Astrocyte (in vitro differentiated cells and primary cell): ENCODE measurements around the gene CLEC16A. TPM values are rescaled to one million over a fixed set of nuclear protein-coding genes. Genes with fewer than 3 reads are reported as not detected.

Experiments used
- DNase-seq: peaks from one replicate; pipeline ENCODE4 v3.0.0-alpha.2; 2010; ENCODE audit warnings: low read depth
- FAIRE-seq: peaks from 2 replicates; lab custom pipeline; 2011; peaks lifted over from hg19 to GRCh38; lab: Jason Lieb, UNC
- H2AFZ ChIP-seq: 2 replicates; pipeline ENCODE4 v1.6.0; 2012; ENCODE audit warnings: low read depth, low read length, inconsistent platforms
- H3K27ac ChIP-seq: 2 replicates; pipeline ENCODE4 v1.5.1; 2011; ENCODE audit warnings: low read depth, low read length, inconsistent platforms
- H3K27me3 ChIP-seq: 2 replicates; pipeline ENCODE4 v1.6.0; 2011; ENCODE audit warnings: low read length, inconsistent platforms; ENCODE audit not compliant: insufficient read depth
- H3K36me3 ChIP-seq: 2 replicates; pipeline ENCODE4 v1.5.1; 2011; ENCODE audit warnings: low read length, inconsistent platforms; ENCODE audit not compliant: insufficient read depth
- H3K4me1 ChIP-seq: 2 replicates; pipeline ENCODE4 v1.5.1; 2011; ENCODE audit warnings: low read length, inconsistent platforms; ENCODE audit not compliant: insufficient read depth
- H3K4me2 ChIP-seq: 2 replicates; pipeline ENCODE4 v1.6.0; 2012; ENCODE audit warnings: low read length, inconsistent platforms
- H3K4me3 ChIP-seq: 2 replicates; pipeline ENCODE4 v1.5.1; 2011; ENCODE audit warnings: low read depth, mild to moderate bottlenecking, low read length, inconsistent platforms; ENCODE audit not compliant: insufficient read depth
- H3K79me2 ChIP-seq: 2 replicates; pipeline ENCODE4 v1.6.0; 2012; ENCODE audit warnings: mild to moderate bottlenecking, low read length, inconsistent platforms; ENCODE audit not compliant: insufficient read depth
- H3K9ac ChIP-seq: 2 replicates; pipeline ENCODE4 v1.6.0; 2012; ENCODE audit warnings: mild to moderate bottlenecking, low read length, inconsistent platforms
- H3K9me3 ChIP-seq: 2 replicates; pipeline ENCODE4 v1.5.1; 2012; ENCODE audit warnings: low read depth, mild to moderate bottlenecking, low read length, inconsistent platforms; ENCODE audit not compliant: insufficient read depth
- H4K20me1 ChIP-seq: 2 replicates; pipeline ENCODE4 v1.6.0; 2012; ENCODE audit warnings: low read length, inconsistent platforms; ENCODE audit not compliant: insufficient read depth
- H3K27ac Mint-ChIP-seq: one replicate; pipeline ENCODE4 v1.8.0; 2021; ENCODE audit warnings: mild to moderate bottlenecking, mixed read lengths; ENCODE audit not compliant: unreplicated experiment
- H3K27me3 Mint-ChIP-seq: one replicate; pipeline ENCODE4 v1.8.0; 2021; ENCODE audit warnings: low read depth, mixed read lengths; ENCODE audit not compliant: unreplicated experiment
- H3K36me3 Mint-ChIP-seq: one replicate; pipeline ENCODE4 v1.8.0; 2021; ENCODE audit warnings: low read depth, mixed read lengths; ENCODE audit not compliant: unreplicated experiment
- H3K4me1 Mint-ChIP-seq: one replicate; pipeline ENCODE4 v1.8.0; 2021; ENCODE audit warnings: low read depth, mixed read lengths; ENCODE audit not compliant: unreplicated experiment
- H3K4me3 Mint-ChIP-seq: one replicate; pipeline ENCODE4 v1.8.0; 2021; ENCODE audit warnings: mild to moderate bottlenecking, moderate library complexity, mixed read lengths; ENCODE audit not compliant: unreplicated experiment
- H3K9me3 Mint-ChIP-seq: one replicate; pipeline ENCODE4 v1.8.0; 2021; ENCODE audit warnings: mild to moderate bottlenecking, mixed read lengths; ENCODE audit not compliant: unreplicated experiment
- EZH2 ChIP-seq: IDR thresholded peaks from 2 replicates; pipeline ENCODE4 v1.6.1; 2012; ENCODE audit warnings: mild to moderate bottlenecking, low read length, inconsistent platforms; ENCODE audit not compliant: insufficient read depth
- total RNA-seq: library from RNA; stranded (reverse); gene quantifications from 2 replicates; pipeline ENCODE4 v1.2.1, GENCODE V29; 2021
- TF ChIP-seq, protein P1 (sequence below): IDR thresholded peaks from 2 replicates; pipeline ENCODE4 v1.5.1; 2011; ENCODE audit warnings: low read depth, mild to moderate bottlenecking, inconsistent platforms, low read length, moderate library complexity; ENCODE audit not compliant: insufficient read depth

The CLEC16A gene
- total RNA-seq, 1 donor from 2014 or later, result 31.7 TPM

DNA sequence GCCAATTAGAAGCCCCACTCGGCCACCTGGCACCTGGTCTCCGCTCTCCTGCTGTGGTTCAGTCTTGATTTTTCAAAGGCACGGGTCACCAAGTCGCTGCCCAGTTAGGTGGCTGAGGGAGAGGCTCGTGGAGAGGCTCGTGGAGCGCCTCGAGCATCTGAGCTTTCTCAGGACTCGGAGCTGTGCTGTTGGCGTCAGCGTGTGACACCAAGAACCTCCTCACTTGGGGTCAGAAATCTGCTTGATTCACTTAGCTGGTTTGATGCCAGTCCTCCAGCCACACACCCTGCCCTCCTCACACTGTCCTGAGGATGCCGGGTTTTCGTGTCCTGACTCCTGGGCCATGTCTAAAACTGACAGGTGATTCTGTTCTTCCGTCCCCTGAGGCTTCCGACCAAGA lies 229.1 kb downstream of the CLEC16A start:
- no peaks in the 10 kb centered on the region for H3K9me3 ChIP-seq

DNA sequence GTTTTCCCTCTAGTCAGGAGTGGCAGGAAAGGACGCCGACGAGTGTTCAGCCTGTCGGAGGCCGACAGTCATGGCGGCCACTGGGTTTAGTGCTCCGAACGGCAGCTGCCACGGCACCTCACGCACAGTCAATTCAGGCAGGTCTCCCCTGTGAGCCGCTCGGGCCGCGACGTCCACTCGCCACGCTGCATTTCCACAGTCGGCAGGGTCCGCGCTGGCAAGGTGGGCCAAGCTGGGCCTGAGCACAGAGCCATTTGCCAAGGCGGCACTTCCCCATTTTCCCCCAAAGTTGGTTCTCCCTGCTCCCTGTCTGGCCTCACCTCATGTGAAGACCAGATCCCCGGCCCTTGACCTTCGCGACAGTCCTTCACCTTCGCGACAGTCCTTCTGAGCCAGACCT lies 229.8 kb downstream of the CLEC16A start:
- peaks cover 6% of the 10 kb centered on the region for H3K27me3 Mint-ChIP-seq
- DNase-seq (no peak), FAIRE-seq (no peak)
- no peaks in the 10 kb centered on the region for H4K20me1 ChIP-seq
- H3K9ac ChIP-seq, result no peak overlapping the region
- H2AFZ ChIP-seq, result no peak overlapping the region
- H3K4me3 Mint-ChIP-seq, result no peak overlapping the region
- H3K36me3 Mint-ChIP-seq, result peaks cover 27% of the 10 kb centered on the region
- no peak for TF ChIP-seq EZH2
- TF ChIP-seq, protein P1, sequence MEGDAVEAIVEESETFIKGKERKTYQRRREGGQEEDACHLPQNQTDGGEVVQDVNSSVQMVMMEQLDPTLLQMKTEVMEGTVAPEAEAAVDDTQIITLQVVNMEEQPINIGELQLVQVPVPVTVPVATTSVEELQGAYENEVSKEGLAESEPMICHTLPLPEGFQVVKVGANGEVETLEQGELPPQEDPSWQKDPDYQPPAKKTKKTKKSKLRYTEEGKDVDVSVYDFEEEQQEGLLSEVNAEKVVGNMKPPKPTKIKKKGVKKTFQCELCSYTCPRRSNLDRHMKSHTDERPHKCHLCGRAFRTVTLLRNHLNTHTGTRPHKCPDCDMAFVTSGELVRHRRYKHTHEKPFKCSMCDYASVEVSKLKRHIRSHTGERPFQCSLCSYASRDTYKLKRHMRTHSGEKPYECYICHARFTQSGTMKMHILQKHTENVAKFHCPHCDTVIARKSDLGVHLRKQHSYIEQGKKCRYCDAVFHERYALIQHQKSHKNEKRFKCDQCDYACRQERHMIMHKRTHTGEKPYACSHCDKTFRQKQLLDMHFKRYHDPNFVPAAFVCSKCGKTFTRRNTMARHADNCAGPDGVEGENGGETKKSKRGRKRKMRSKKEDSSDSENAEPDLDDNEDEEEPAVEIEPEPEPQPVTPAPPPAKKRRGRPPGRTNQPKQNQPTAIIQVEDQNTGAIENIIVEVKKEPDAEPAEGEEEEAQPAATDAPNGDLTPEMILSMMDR, result no peak
- H3K9me3 ChIP-seq, result no peaks in the 10 kb centered on the region
- no peak overlapping the region for H3K4me2 ChIP-seq
- no peaks in the 10 kb centered on the region for H3K9me3 Mint-ChIP-seq
- H3K4me1 Mint-ChIP-seq, result no peaks in the 10 kb centered on the region
- H3K27ac ChIP-seq, result no peak overlapping the region
- H3K27ac Mint-ChIP-seq, result no peak overlapping the region
- no peaks in the 10 kb centered on the region for H3K27me3 ChIP-seq
- no peaks in the 10 kb centered on the region for H3K79me2 ChIP-seq
- no peak overlapping the region for H3K4me3 ChIP-seq
- no peaks in the 10 kb centered on the region for H3K36me3 ChIP-seq
- H3K4me1 ChIP-seq, result no peaks in the 10 kb centered on the region

More for the DNA sequence above, 229.1 kb downstream of the CLEC16A start:
- FAIRE-seq (no peak), DNase-seq (no peak)
- Histone ChIP-seq H4K20me1 (no peaks in the 10 kb centered on the region), H3K79me2 (no peaks in the 10 kb centered on the region), H3K36me3 (peaks cover under 1% of the 10 kb centered on the region), H3K4me3 (no peak overlapping the region), H3K27me3 (no peaks in the 10 kb centered on the region), H2AFZ (no peak overlapping the region), H3K4me1 (no peaks in the 10 kb centered on the region), H3K9ac (no peak overlapping the region), H3K4me2 (no peak overlapping the region), H3K27ac (no peak overlapping the region)
- Mint-ChIP-seq H3K27ac (no peak overlapping the region), H3K27me3 (peaks cover 6% of the 10 kb centered on the region), H3K4me3 (no peak overlapping the region), H3K4me1 (peaks cover 3% of the 10 kb centered on the region), H3K9me3 (no peaks in the 10 kb centered on the region), H3K36me3 (peaks cover 24% of the 10 kb centered on the region)
- TF ChIP-seq, protein P1, result no peak
- no peak for TF ChIP-seq EZH2

DNA sequence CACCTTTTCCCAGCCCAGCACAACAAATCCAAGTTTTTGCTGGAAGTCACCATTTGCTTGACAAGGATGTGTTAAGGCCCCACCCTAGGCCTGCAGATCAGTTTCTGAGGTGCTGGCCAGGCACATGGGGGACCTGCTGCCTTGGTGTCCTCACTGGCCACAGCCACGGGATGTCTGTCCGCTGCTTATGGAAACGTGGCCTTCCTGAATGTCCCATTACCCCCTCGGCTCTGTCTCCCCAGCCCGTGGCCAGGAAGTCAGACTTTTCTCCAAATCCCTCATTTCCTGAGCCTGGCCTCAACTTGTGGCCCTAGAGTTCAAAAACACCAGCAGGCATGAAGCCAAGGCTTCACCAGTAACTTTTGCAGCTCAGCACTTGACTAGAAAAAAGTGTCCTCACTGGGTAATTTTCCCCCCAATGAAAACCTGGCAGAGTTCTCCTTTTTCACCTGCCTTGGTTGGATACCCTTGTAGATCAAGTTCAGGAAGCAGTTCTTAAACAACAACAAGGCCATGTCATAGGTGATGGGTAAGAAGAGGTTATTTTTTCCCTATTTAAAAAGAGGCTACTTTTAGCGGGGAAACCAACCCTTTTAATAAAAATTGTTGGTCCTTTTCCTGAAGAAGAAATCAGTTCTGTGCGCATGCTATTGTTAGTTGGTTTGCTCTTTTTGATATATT lies 230.9 kb downstream of the CLEC16A start:
- Mint-ChIP-seq H3K27ac (no peak overlapping the region), H3K9me3 (no peaks in the 10 kb centered on the region), H3K4me1 (no peaks in the 10 kb centered on the region), H3K4me3 (no peak overlapping the region), H3K27me3 (peaks cover 10% of the 10 kb centered on the region), H3K36me3 (peaks cover 30% of the 10 kb centered on the region)
- Histone ChIP-seq H2AFZ (no peak overlapping the region), H3K4me2 (no peak overlapping the region), H3K27me3 (no peaks in the 10 kb centered on the region), H3K4me1 (no peaks in the 10 kb centered on the region), H3K9ac (no peak overlapping the region), H3K27ac (no peak overlapping the region), H3K9me3 (no peaks in the 10 kb centered on the region), H3K36me3 (no peaks in the 10 kb centered on the region), H3K79me2 (no peaks in the 10 kb centered on the region), H3K4me3 (no peak overlapping the region), H4K20me1 (no peaks in the 10 kb centered on the region)
- TF ChIP-seq, protein P1, result no peak
- no peak for TF ChIP-seq EZH2
- DNase-seq (no peak), FAIRE-seq (no peak)
